AG04450 (cell line): ENCODE data around the gene C1orf21. TPM values are rescaled to one million over a fixed set of nuclear protein-coding genes. Genes with fewer than 3 reads are reported as not detected.

ENCODE experiments used
- CTCF ChIA-PET: fragments of 300-600, 350-600 bp; formaldehyde crosslinking; extraction: SDS; loops from one replicate; lab custom pipeline; 2022; ENCODE audit warnings: antibody characterized with exemption, inconsistent platforms; lab: Charles Lee
- POLR2A ChIA-PET: fragments of 350-600 bp; formaldehyde crosslinking; extraction: SDS; loops from one replicate; lab custom pipeline; 2021; ENCODE audit warnings: antibody characterized with exemption, inconsistent platforms; lab: Yijun Ruan, JAX
- DNase-seq: peaks from one replicate; pipeline ENCODE4 v3.0.0-alpha.2; 2011; ENCODE audit warnings: low read depth, low spot score
- H3K27ac ChIP-seq: one replicate; pipeline ENCODE4 v1.5.1; 2012; ENCODE audit warnings: low read depth, low read length, control low read depth
- H3K27me3 ChIP-seq: one replicate; pipeline ENCODE4 v1.6.0; 2012; ENCODE audit warnings: low read length; ENCODE audit not compliant: control insufficient read depth, insufficient read depth
- H3K4me3 ChIP-seq: 2 replicates; pipeline ENCODE4 v1.5.1; 2011; ENCODE audit warnings: mild to moderate bottlenecking, low read depth, low read length, control low read depth
- H3K9me3 ChIP-seq: 2 replicates; pipeline ENCODE4 v1.5.1; 2012; ENCODE audit warnings: low read length; ENCODE audit not compliant: control insufficient read depth, insufficient read depth
- CTCF ChIP-seq: IDR thresholded peaks from 2 replicates; pipeline ENCODE4 v1.5.1; 2011; ENCODE audit warnings: low read depth, low read length, control low read depth, inconsistent platforms
- polyA plus RNA-seq: library from polyadenylated mRNA; depleted of rRNA; stranded (reverse); fragments of >200 nt; gene quantifications from 2 replicates; pipeline ENCODE4 v1.2.3, GENCODE V29; 2011

C1orf21 gene
- polyA plus RNA-seq, 1 experiment: 29.5 TPM

DNA sequence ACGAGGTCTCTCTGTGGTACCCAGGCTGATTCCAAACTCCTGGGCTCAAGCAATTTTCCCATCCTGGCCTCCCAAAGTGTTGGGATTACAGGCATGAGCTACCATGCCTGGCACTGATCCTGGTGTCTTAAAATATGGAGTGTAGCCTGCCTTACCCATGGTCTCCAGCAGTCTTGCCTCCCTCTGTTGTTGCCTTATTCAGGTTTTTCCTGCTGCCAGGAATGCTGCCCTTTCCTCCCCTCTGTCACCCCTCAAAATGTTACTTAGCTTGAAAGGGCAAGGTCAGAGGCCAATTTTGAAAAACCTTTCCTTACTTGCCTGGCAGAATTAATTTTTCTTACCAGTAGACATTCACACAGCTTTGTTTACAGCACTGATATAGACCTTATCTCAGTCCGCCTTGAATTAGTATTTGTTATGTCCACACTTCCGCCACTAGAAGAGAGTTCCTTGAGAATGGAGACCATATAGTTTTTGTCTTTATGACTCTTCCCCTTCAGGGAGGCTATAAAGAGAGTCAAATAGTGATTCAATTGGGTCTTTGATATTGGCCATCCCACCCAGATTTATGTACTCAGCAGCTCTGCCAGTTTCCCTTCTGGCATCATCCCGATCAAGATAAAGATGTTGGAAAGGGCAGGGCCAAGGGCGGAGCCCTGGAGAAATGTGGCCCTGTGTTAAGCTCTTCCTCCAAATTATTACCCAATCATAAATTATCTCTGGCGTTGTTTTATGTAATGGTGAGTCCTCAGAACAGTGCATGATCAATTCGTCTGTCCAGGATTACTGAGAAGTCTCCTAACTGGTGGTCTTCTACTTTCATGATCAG is 38.8 kb downstream of the C1orf21 start:
- Histone ChIP-seq H3K27ac (no peak overlapping the region), H3K9me3 (no peaks in the 10 kb centered on the region), H3K4me3 (no peak overlapping the region), H3K27me3 (no peaks in the 10 kb centered on the region)
- TF ChIP-seq CTCF: no peak
- no peak for DNase-seq
- CTCF ChIA-PET: interaction anchor here (1.9 kb wide), 1 partner anchor 238 kb away, joined by 5 read pairs; no protein-coding TSS in a partner anchor
- POLR2A ChIA-PET: no interaction called here

GRCh38 chr1:184426278-184426674 is 39.4 kb downstream of the C1orf21 start:
- no peak overlapping the region for H3K27ac ChIP-seq
- no peak for DNase-seq
- CTCF ChIA-PET: interaction anchor here (1.9 kb wide), 1 partner anchor 238 kb away, joined by 5 read pairs; no protein-coding TSS in a partner anchor
- TF ChIP-seq CTCF: no peak
- no peaks in the 10 kb centered on the region for H3K9me3 ChIP-seq
- POLR2A ChIA-PET: no interaction called here
- no peak overlapping the region for H3K4me3 ChIP-seq
- H3K27me3 ChIP-seq: no peaks in the 10 kb centered on the region

GRCh38 chr1:184427722-184428121 is 40.9 kb downstream of the C1orf21 start:
- H3K9me3 ChIP-seq: no peaks in the 10 kb centered on the region
- no peak overlapping the region for H3K4me3 ChIP-seq
- no peaks in the 10 kb centered on the region for H3K27me3 ChIP-seq
- POLR2A ChIA-PET: no interaction called here
- DNase-seq: no peak
- no peak for TF ChIP-seq CTCF
- CTCF ChIA-PET: interaction anchor here (1.1 kb wide), 1 partner anchor 69 kb away, joined by 3 read pairs; no protein-coding TSS in a partner anchor
- no peak overlapping the region for H3K27ac ChIP-seq

GRCh38 chr1:184428604-184429003 is 41.8 kb downstream of the C1orf21 start:
- Histone ChIP-seq H3K9me3 (no peaks in the 10 kb centered on the region), H3K4me3 (no peak overlapping the region), H3K27me3 (no peaks in the 10 kb centered on the region), H3K27ac (no peak overlapping the region)
- ChIA-PET POLR2A (no interaction called here), CTCF (interaction anchor here (1.1 kb wide), 1 partner anchor 68 kb away, joined by 3 read pairs; no protein-coding TSS in a partner anchor)
- no peak for TF ChIP-seq CTCF
- no peak for DNase-seq

- DNase-seq: no peak
- TF ChIP-seq CTCF: no peak
- no peaks in the 10 kb centered on the region for H3K9me3 ChIP-seq
- H3K27ac ChIP-seq: no peak overlapping the region
- POLR2A ChIA-PET: no interaction called here
- CTCF ChIA-PET: interaction anchor here (1.2 kb wide), 1 partner anchor 234 kb away, joined by 3 read pairs; no protein-coding TSS in a partner anchor
- no peak overlapping the region for H3K4me3 ChIP-seq
- H3K27me3 ChIP-seq: no peaks in the 10 kb centered on the region
Measured at GRCh38 chr1:184429335-184429734, 42.5 kb downstream of the C1orf21 start.
